GM03348 (cell line): Measurements from ENCODE around the gene PRRG2.
"Not testable (repeated sequence)": the region's sequence is repeated elsewhere in the genome, so short reads cannot be mapped to it uniquely, and the experiment has no call there.

Experiments
- DNase-seq: peaks from one replicate; pipeline ENCODE4 v3.0.0; 2012; ENCODE audit warnings: low spot score

PRRG2 gene

DNA sequence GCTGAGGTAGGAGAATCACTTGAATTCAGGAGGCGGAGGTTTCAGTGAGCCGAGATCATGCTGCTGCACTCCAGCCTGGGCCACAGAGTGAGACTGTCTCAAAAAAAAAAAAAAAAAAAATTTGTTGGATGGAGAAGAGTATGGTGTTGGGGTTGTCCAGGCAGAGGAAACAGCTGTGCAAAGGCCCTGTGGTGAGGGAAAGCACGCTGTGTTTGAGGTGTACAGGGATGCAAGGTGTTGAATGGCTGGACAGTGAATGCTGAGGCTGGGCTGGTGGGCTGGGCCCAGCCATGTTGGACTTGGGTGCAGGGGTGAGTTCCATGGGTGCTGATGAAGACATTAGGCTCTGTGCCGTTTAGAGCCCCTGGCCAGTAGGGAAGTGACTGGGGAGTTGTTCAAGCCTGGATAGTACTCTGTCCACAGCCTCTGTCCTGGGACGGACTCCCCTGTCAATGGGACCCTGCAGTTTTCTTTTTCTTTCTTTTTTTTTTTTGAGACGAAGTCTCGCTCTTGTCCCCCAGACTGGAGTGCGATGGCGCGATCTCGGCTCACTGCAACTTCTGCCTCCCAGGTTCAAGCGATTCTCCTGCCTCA, 28.5 kb downstream of the PRRG2 start:
- no peak for DNase-seq

DNA sequence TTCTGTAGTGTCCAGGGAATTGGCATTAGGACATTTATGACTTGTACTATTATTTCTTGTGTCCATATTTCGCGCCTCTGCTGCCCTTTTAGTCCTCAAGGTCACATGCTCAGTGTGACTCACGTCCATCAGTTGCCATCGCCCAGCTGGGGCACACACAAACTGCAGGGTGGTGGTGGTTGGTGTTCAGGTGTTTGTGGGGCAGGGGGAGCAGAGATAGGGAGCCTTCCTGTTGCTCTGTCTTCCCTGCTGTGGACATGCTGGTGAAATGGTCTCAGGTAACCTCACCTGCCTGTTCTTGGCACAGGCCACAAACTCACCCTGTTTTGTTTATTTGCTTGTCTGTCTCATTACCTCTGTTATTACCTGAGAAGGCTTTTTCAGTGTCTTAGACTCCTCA, 32.3 kb downstream of the PRRG2 start:
- no peak for DNase-seq

DNA sequence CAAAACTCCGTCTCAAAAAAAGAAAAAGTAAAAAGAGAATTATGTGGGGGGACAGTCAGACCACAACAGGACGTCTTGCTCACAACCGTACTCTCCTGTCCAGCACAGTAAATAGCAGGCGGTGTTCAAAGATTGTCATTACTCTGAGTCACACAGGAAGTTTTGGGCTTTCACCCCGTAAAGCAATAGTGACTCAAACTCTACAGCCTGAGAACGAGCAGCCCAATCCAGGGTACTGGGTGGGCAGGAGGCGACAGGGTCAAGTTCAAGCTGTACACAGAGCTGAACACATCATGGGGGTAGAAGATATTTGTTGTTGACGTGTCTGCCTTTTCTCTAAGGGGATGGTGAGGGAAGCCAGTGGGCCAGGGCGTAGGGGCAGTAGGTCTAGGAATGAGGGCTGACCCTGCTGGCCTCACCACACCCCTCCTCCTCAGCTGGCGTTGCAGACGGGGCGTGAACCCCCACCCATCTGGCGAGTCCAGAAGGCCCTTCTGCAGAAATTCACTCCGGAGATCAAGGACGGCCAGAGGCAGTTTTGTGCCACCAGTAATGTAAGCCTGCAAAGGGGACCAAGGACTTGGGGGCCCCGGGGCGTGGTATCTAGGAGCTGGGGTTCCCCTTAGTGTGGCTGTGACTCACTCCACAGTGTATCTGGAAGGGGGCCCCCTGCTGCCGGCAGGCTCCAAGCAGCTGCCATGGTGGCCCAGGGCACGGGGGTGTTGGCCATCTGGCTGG, 33.1 kb downstream of the PRRG2 start:
- DNase-seq: peak; percentile 76

GRCh38 chr19:49615861-49616260, 34.7 kb downstream of the PRRG2 start:
- no peak for DNase-seq

GRCh38 chr19:49616532-49616931, 35.4 kb downstream of the PRRG2 start:
- no peak for DNase-seq

- DNase-seq: no peak
These were observed 35.8 kb downstream of the PRRG2 start for GRCh38 chr19:49616945-49617344.

GRCh38 chr19:49617860-49618259, 36.7 kb downstream of the PRRG2 start:
- DNase-seq: not testable (repeated sequence)

GRCh38 chr19:49624967-49625910, 44.1 kb downstream of the PRRG2 start:
- no peak for DNase-seq

GRCh38 chr19:49626226-49626625, 45.1 kb downstream of the PRRG2 start:
- DNase-seq: no peak

DNA sequence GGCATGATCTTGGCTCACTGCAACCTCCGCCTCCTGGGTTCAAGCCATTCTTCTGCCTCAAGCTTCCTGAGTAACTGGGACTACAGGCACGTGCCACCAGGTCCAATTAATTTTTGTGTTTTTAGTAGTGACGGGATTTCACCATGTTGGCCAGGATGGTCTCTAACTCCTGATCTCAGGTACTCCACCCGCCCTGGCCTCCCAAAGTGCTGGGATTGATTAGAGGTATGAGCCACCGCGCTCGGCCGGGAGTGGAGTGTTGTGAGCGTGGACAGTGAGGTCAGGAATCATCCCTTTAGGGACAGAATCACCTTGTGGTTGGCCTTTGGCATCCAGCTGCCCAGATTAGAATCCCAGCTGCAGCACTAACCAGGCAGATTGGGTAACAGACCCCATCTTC, 48.5 kb downstream of the PRRG2 start:
- no peak for DNase-seq

- DNase-seq: no peak
These were observed 50.0 kb downstream of the PRRG2 start for GRCh38 chr19:49631014-49631588.

GRCh38 chr19:49631610-49632192, 50.6 kb downstream of the PRRG2 start:
- DNase-seq: no peak

GRCh38 chr19:49632576-49632975, 51.5 kb downstream of the PRRG2 start:
- no peak for DNase-seq

GRCh38 chr19:49633273-49633672, 52.2 kb downstream of the PRRG2 start:
- DNase-seq: peak; percentile 37

- DNase-seq: no peak
These were observed 54.6 kb downstream of the PRRG2 start for GRCh38 chr19:49635530-49636232.

DNA sequence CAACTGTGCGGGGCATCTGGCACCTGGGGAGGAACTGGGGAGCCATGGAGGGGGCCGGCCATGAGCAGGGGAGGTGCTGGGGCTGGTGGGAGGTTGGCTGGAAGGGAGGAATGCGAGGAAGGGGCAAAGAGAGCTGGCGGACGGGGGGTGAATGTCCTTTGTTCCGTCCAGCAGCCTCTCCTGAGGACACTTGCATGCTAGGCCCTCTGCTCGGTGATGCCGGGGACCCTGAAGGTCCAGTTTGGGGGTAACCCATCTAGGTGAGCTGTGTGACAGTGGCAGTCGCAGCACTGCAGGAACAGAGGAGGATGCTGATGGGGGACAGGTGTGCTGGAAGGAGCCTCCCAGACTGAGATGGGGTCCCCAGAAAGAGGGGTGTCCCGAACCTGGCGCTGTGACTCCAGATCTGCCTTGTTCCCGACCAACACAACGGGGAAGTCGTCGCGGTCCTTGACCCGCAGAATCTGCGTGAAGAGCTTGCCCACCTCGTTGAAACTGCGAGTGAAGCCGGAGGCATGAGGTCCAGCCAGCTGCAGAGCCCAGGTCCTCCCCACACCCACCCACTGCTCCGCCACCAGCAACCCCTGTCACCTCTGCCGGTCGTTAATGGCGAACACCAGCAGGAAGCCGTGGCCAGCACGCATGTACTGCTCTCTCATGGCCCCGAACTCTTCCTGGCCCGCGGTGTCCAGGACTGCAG, 55.3 kb downstream of the PRRG2 start:
- DNase-seq: no peak

DNA sequence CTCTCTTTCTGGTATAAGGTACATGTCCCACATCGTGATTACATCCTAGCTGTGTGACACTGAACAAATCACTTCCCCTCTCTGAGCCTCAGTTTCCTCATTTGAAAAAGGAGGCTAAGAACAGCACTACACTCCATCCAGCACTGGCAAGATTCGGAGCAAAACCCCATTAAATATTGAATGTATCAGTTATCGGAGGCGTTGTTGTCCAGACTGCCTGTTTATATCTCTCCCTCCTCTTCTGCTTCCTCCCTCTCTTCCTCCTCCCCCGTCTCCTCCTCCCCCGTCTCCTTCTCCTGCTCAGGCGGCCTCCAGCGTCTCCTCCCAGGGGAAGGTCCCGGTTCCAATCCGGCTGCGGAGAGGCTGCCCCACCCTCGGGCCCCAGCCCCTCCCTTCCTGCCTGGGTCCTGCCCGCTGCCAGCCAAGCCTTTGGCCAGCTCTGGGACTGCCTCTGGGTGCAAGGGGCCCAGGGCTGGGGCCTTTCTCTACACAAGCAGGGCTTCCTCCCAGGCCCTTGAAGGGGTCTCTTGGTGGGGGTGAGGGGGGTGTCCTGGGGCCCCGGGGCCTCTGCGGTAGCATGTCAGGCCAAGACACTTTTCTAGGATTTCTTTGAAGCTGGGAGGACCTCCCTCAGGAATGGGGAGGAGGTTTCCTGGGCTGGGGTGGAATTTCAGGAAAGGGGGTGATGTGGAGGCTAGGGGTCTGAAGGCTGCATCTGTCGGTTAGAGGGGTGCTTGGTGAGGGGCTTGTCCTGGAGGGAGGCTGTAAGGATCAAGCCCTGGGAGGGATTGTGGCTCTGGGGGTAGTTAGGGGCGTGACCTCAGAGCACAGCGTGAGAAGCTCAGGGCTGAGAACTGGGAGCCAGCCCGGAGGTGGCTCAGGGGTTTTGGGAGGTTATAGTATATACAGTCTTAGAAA, 57.0 kb downstream of the PRRG2 start:
- DNase-seq: peak; percentile 94

DNA sequence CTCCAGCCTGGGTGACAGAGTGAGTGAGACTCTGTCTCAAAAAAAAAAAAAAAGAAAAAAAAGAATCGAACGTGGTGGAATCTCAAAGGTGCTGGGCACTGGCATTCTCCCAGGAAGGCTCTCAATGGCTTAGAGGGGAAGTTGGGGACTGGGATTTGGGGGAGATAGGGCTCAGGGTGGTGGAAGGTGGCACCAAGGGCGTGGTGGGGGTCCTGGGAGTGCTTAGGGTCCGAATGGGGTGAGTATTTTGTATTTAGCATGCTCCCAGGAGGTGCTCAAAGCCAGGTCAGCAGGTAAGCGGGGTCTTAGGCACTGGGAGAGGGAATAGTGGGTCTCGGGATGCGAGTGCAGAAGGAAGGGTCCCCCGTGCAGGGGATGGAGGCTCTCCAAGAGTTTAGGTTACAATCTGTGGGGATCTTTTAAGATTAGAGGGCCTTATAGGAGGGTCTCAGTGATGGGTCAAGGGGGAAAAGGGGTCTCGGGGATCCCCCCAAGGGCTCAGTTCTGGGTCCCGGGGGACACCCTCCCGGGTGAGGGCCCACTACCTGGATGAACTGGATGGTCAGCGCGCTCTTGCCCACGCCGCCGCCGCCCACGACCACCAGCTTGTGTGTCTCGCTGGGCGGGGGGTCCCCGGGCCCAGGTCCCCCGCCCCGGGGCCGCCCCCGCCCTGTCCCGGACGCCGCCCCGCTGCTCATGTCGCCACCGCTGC, 58.4 kb downstream of the PRRG2 start:
- no peak for DNase-seq
